ENCODE results near the gene DENND5B.

Gene DENND5B

GRCh38 chr12:31368666-31369361, 222.1 kb downstream of the DENND5B start:
- no peak for DNase-seq

- no peak for DNase-seq
These were observed 224.8 kb downstream of the DENND5B start for GRCh38 chr12:31366104-31366621.

- no peak for DNase-seq
These were observed 227.1 kb downstream of the DENND5B start for GRCh38 chr12:31363831-31364230.

- no peak for DNase-seq
These were observed 227.5 kb downstream of the DENND5B start for GRCh38 chr12:31363416-31363809.

- no peak for DNase-seq
These were observed 228.0 kb downstream of the DENND5B start for GRCh38 chr12:31362759-31363415.

- no peak for DNase-seq
These were observed 228.7 kb downstream of the DENND5B start for GRCh38 chr12:31362115-31362758.

DNA sequence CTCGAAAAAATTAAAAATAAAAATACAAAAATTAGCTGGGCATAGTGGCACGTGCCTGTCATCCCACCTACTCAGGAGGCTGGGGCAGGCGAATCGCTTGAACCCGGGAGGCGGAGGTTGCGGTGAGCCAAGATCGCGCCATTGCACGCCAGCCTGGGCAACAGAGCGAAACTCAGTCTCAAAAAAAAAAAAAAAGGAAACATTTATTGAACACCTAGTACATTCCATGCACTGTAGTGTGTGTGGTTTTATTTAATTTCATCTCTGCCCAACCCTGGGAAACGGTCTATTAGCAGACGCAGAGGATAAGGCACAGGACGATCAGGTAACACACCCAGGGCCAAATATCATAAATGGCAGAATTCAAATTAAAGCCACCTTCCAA, 229.2 kb downstream of the DENND5B start:
- no peak for DNase-seq

- no peak for DNase-seq
These were observed 235.2 kb downstream of the DENND5B start for GRCh38 chr12:31355747-31356107.

- DNase-seq = no peak
These were observed 236.9 kb downstream of the DENND5B start for GRCh38 chr12:31353750-31354708.

GRCh38 chr12:31346267-31346666, 244.7 kb downstream of the DENND5B start:
- no peak for DNase-seq

GRCh38 chr12:31343139-31343538, 247.8 kb downstream of the DENND5B start:
- DNase-seq = no peak

- DNase-seq = no peak
These were observed 248.7 kb downstream of the DENND5B start for GRCh38 chr12:31342286-31342685.

- no peak for DNase-seq
These were observed 250.9 kb downstream of the DENND5B start for GRCh38 chr12:31339831-31340622.

DNA sequence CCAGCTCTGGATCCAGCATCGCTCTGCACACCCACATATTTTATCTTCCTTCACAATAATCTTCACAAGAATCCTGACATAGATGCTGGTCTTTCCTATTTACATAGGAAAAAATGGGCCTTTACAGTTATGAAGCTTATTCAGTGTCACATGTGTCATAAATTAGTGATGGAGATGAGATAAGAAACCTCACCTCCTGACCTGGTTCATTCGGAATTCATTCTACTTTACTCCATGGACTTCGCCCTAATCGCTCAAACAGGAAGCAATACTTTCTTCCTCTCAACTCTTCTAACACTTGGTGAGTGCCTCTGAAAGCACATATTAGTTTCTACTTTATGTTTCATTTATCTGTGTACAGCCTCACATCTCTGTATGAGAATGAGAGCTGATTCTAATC, 253.0 kb downstream of the DENND5B start:
- no peak for DNase-seq

Data from amniotic stem cell (primary cell).